ENCODE measurements around the gene LCE1C. TPM values are rescaled to one million over a fixed set of nuclear protein-coding genes. Genes with fewer than 3 reads are reported as not detected.

LCE1C gene, protein sequence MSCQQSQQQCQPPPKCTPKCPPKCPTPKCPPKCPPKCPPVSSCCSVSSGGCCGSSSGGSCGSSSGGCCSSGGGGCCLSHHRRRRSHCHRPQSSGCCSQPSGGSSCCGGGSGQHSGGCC
- not detected in 2 replicates for total RNA-seq

DNA sequence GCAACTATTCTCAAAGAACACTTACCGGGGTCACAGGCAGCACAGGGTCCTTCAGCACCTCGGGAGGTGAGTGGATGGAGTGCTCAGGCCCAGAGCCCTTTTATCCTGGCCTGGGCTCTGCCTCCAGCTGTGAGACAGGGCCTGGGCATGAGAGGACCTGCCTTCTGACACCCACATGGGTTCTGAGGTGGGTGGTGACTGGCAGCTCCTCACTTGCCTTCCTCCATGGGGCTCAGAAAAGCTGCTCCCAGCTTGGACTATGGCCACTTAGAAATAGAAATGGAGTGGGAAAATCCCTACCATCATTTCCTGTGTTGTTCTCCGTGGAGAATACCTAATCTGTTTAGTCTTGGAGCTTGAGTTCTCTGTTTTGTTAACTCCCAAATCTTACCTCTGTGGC, at the start of gene LCE1C:
LCE1C (minus strand) TSS at position 76 of the 400 bp plus-strand sequence. CDS start 1,173 bp downstream, outside the sequence.

DNA sequence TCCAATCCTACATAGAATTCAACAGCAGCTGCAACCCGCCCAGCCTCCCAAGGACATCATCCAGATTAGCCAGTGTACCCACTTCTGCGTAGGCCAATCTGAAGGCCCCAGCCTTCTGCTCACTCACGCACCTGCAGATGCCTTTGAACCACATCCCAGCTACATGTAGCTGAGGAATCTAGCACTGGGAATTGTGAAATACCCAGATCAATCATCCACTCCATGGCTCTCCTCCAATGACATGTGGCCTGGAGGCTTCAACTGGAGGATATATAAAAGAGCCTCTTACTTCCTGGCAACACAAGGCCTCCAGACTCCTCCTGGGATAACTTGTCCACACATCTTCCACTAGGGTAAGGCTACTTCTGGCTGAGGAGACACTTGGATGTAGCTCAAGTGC, 36.1 kb upstream of the LCE1C start, which contains the start of gene LCE6A:
LCE6A (plus strand) TSS at position 301 of the 400 bp plus-strand sequence. CDS start 665 bp downstream, outside the sequence.

DNA sequence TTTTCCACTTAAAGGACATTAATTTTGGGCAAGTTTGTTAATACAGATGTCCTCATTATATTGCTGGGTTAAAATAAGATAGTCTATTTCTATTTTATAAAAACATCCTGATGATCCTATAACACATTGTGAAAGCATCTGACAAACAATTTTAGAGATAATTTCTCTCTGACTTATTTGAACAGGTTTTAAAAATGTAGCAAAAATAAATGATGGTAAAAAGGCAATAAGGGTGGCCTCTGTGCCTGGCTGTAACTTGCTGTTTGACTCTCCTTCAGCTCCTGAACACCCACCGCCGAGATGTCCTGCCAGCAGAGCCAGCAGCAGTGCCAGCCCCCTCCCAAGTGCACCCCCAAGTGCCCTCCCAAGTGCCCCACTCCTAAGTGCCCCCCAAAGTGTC, 20.7 kb upstream of the LCE1C start, which contains the start of gene LCE1A:
LCE1A (plus strand) TSS at position 301 of the 400 bp plus-strand sequence; CDS start at position 301, 0 bp downstream.

DNA sequence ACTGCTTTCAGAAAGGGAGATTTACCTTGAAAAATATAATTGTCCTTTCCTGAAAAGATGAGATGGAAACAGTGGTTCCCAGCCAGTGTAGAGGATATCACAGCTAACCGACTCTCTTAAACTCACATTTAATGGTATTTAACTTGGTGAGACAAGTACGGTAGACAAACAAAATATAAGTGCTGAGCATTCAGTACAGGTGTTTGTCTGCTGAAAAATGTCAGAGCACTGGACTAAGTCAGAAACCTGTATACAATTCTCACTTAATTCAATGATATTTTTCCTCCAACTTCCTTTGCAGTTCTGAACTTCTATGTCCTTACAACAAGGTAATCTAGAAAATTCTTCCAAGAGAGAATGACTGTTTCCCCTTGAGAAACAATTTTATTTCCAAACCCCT, 5.2 kb upstream of the LCE1C start, which contains the start of gene LCE1B:
LCE1B (plus strand) TSS at position 301 of the 400 bp plus-strand sequence. CDS start 476 bp downstream, outside the sequence.

DNA sequence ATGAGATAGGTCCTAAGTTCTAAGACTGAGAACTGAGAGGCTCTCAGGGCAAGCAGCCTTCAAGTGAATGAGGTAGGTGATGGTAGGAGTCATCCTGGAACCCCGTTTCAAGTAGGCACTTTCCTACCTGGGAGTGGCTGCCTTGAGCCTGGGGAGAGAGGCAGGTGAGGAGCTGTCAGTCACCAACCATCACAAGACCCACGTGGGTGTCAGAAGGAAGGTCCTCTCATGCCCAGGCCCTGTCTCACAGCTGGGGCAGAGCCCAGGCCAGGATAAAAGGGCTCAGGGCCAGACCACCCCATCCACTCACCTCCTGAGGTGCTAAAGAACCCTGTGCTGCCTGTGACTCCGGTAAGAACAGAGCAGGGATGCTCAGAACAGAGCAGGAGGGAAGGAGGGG, 10.0 kb downstream of the LCE1C start, which contains the start of gene LCE1D:
LCE1D (plus strand) TSS at position 301 of the 400 bp plus-strand sequence. CDS start 1,074 bp downstream, outside the sequence.

DNA sequence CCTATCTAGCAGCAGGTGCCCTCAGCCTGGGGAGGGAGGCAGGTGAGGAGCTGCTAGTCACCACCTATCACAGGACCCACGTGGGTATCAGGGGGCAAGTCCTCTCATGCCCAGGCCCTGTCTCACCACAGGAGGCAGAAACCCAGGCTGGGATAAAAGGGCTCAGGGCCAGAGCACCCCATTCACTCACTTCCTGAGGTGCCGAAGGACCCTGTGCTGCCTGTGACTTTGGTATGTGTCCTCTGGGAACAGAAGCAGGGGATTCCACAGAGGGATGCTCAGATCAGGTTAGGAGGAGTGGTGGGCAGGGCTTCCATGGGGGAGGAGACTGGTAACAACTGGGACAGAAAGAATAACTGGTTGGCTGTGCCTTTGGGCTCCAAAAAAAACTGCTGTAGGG, 20.4 kb downstream of the LCE1C start, which contains the start of gene LCE1E:
LCE1E (plus strand) TSS at position 181 of the 400 bp plus-strand sequence. CDS start 1,043 bp downstream, outside the sequence.

DNA sequence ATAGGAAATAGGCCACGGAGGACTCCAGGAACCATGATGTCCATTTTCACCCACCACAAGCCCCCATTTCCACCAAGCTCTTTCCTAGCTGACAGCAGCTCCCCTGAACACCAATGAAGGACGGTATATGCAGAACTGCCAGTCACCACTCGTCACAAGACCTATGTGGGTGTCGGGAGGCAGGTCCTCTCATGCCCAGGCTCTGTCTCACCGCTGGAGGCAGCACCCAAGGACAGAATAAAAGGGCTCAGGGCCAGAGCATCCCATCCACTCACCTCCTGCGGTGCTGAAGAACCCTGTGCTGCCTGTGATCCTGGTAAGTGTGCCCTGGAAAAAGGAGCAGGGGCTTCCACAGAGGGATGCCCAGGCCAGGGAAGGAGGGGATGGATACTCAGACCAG, 31.6 kb downstream of the LCE1C start, which contains the start of gene LCE1F:
LCE1F (plus strand) TSS at position 266 of the 400 bp plus-strand sequence. CDS start 1,232 bp downstream, outside the sequence.

DNA sequence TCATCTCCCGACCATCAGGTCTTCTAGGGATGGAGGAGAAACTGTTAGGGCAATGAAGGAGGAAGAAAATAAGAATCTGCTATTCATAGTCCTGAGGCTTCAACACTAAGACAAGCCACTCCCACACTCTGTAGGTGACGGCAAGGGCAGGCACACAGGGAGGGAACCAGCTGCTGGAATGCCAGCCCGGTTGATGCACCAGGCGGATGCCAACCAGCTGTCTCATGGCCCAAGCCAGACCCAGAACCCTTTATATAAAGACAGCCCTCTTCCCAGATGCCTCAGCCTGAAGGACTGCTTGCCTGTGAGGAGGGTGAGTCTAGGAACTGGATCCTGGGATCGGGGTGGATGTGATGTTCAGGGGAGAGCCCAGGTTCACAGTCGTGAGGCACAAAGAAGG, 48.7 kb downstream of the LCE1C start, which contains the start of gene KPRP:
KPRP (plus strand) TSS at position 279 of the 400 bp plus-strand sequence. CDS start 1,564 bp downstream, outside the sequence.

Other genes starting within 250 kb of the LCE1C start
- 0.23 and 0.63 TPM in 2 replicates for gene LCE3E, start 239.9 kb downstream of the LCE1C start, total RNA-seq
- 0.60 TPM in 1 of 2 replicates, not detected in the other for gene LCE3D, start 226.1 kb downstream of the LCE1C start, total RNA-seq
- not detected in 2 replicates for gene LCE3C, start 206.4 kb downstream of the LCE1C start, total RNA-seq
- gene LCE3B, start 192.8 kb downstream of the LCE1C start, total RNA-seq: not detected in 2 replicates
- not detected in 2 replicates for gene LCE3A, start 183.5 kb downstream of the LCE1C start, total RNA-seq
- not detected in 2 replicates for gene LCE2D, start 143.3 kb downstream of the LCE1C start, total RNA-seq
- not detected in 2 replicates for gene LCE2C, start 131.4 kb downstream of the LCE1C start, total RNA-seq
- not detected in 2 replicates for gene LCE2B, start 120.5 kb downstream of the LCE1C start, total RNA-seq
- not detected in 2 replicates for gene LCE2A, start 108.3 kb downstream of the LCE1C start, total RNA-seq
- gene LCE4A, start 98.5 kb downstream of the LCE1C start, total RNA-seq: not detected in 2 replicates
- gene KPRP, start 48.6 kb downstream of the LCE1C start, total RNA-seq: not detected in 2 replicates
- gene LCE1F, start 31.5 kb downstream of the LCE1C start, total RNA-seq: not detected in 2 replicates
- gene LCE1E, start 20.4 kb downstream of the LCE1C start, total RNA-seq: 0.37 TPM in 1 of 2 replicates, not detected in the other
- gene LCE1D, start 9.9 kb downstream of the LCE1C start, total RNA-seq: not detected in 2 replicates
- not detected in 2 replicates for gene LCE1B, start 5.3 kb upstream of the LCE1C start, total RNA-seq
- gene LCE1A, start 20.8 kb upstream of the LCE1C start, total RNA-seq: not detected in 2 replicates
- gene LCE6A, start 36.2 kb upstream of the LCE1C start, total RNA-seq: not detected in 2 replicates
- not detected in 2 replicates for gene LCE7A, start 53.3 kb upstream of the LCE1C start, total RNA-seq
- not detected in 2 replicates for gene SMCP, start 71.7 kb upstream of the LCE1C start, total RNA-seq
- 46.3 and 60.1 TPM in 2 replicates for gene IVL, start 101.9 kb upstream of the LCE1C start, total RNA-seq
- gene SPRR5, start 140.6 kb upstream of the LCE1C start, total RNA-seq: 0.71 TPM in 1 of 2 replicates, not detected in the other
- not detected in 2 replicates for gene SPRR4, start 164.0 kb upstream of the LCE1C start, total RNA-seq
- 83.3 and 172 TPM in 2 replicates for gene SPRR1A, start 177.4 kb upstream of the LCE1C start, total RNA-seq
- gene SPRR3, start 195.1 kb upstream of the LCE1C start, total RNA-seq: 286 and 324 TPM in 2 replicates
- 1,378 and 2,304 TPM in 2 replicates for gene SPRR1B, start 224.6 kb upstream of the LCE1C start, total RNA-seq
- gene SPRR2D, start 234.5 kb upstream of the LCE1C start, total RNA-seq: 14.5 and 17.9 TPM in 2 replicates